ENCODE measurements around the gene ADGRF3.
A peak's percentile ranks its signal among the peaks of the same experiment; 100 is the strongest.
"Not testable (repeated sequence)": the region's sequence is repeated elsewhere in the genome, so short reads cannot be mapped to it uniquely, and the experiment has no call there.

ADGRF3 gene

GRCh38 chr2:26356771-26357170 lies 10.2 kb upstream of the ADGRF3 start:
- Histone ChIP-seq H2AFZ (no peak overlapping the region), H3K4me1 (peaks cover 24% of the 10 kb centered on the region), H3K79me2 (peaks cover 22% of the 10 kb centered on the region), H3K9me3 (ENCODE audit: control insufficient read depth, low read length) (no peaks in the 10 kb centered on the region), H3K27me3 (ENCODE audit: control insufficient read depth, insufficient read depth, low read length) (no peaks in the 10 kb centered on the region), H3K4me3 (ENCODE audit: low read depth, low read length) (no peak overlapping the region), H3K36me3 (ENCODE audit: control insufficient read depth, insufficient read depth, low read length) (no peaks in the 10 kb centered on the region), H3K27ac (no peak overlapping the region), H3K9ac (no peak overlapping the region), H3K4me2 (ENCODE audit: low read length) (no peak overlapping the region)
- TF ChIP-seq, protein P1, sequence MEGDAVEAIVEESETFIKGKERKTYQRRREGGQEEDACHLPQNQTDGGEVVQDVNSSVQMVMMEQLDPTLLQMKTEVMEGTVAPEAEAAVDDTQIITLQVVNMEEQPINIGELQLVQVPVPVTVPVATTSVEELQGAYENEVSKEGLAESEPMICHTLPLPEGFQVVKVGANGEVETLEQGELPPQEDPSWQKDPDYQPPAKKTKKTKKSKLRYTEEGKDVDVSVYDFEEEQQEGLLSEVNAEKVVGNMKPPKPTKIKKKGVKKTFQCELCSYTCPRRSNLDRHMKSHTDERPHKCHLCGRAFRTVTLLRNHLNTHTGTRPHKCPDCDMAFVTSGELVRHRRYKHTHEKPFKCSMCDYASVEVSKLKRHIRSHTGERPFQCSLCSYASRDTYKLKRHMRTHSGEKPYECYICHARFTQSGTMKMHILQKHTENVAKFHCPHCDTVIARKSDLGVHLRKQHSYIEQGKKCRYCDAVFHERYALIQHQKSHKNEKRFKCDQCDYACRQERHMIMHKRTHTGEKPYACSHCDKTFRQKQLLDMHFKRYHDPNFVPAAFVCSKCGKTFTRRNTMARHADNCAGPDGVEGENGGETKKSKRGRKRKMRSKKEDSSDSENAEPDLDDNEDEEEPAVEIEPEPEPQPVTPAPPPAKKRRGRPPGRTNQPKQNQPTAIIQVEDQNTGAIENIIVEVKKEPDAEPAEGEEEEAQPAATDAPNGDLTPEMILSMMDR (IDR thresholded peaks at IDR 0.05): no peak

GRCh38 chr2:26356111-26356510 lies 9.5 kb upstream of the ADGRF3 start:
- Histone ChIP-seq H3K9me3 (ENCODE audit: control insufficient read depth, low read length) (no peaks in the 10 kb centered on the region), H3K4me3 (ENCODE audit: low read depth, low read length) (no peak overlapping the region), H3K9ac (no peak overlapping the region), H3K27ac (no peak overlapping the region), H3K27me3 (ENCODE audit: control insufficient read depth, insufficient read depth, low read length) (no peaks in the 10 kb centered on the region), H3K79me2 (peaks cover 28% of the 10 kb centered on the region), H3K4me2 (ENCODE audit: low read length) (peak overlapping the region; percentile 50), H3K36me3 (ENCODE audit: control insufficient read depth, insufficient read depth, low read length) (no peaks in the 10 kb centered on the region), H3K4me1 (peaks cover 24% of the 10 kb centered on the region), H2AFZ (no peak overlapping the region)
- TF ChIP-seq, protein P1 (IDR thresholded peaks at IDR 0.05): no peak

GRCh38 chr2:26355038-26355995 lies 8.7 kb upstream of the ADGRF3 start:
- TF ChIP-seq, protein P1 (IDR thresholded peaks at IDR 0.05): no peak
- peak overlapping the region; percentile 42 for H3K4me3 ChIP-seq (ENCODE audit: low read depth, low read length)
- no peaks in the 10 kb centered on the region for H3K27me3 ChIP-seq (ENCODE audit: control insufficient read depth, insufficient read depth, low read length)
- no peak overlapping the region for H3K9ac ChIP-seq
- H3K36me3 ChIP-seq (ENCODE audit: control insufficient read depth, insufficient read depth, low read length): no peaks in the 10 kb centered on the region
- peaks cover 19% of the 10 kb centered on the region for H3K4me1 ChIP-seq
- no peaks in the 10 kb centered on the region for H3K9me3 ChIP-seq (ENCODE audit: control insufficient read depth, low read length)
- H3K4me2 ChIP-seq (ENCODE audit: low read length): peak overlapping the region; percentile 50
- no peak overlapping the region for H2AFZ ChIP-seq
- H3K79me2 ChIP-seq: peaks cover 35% of the 10 kb centered on the region
- H3K27ac ChIP-seq: peak overlapping the region; percentile 3

DNA sequence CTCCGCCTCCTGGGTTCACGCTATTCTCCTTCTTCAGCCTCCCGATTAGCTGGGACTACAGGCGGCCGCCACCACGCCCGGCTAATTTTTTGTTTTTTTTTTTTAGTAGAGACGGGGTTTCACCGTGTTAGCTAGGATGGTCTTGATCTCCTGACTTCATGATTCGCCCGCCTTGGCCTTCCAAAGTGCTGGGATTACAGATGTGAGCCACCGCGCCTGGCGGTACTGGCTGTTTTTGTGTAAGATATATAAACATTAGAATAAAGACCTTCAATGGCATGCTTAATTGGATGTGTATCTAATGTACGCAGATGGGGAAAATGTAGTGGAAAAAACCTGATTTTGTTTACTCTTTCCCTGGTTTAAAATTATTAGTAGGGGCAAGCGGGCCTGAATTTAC lies 7.9 kb upstream of the ADGRF3 start:
- H3K79me2 ChIP-seq: peaks cover 39% of the 10 kb centered on the region
- not testable (repeated sequence) for H3K4me2 ChIP-seq (ENCODE audit: low read length); H3K36me3 ChIP-seq (ENCODE audit: control insufficient read depth, insufficient read depth, low read length); H3K4me3 ChIP-seq (ENCODE audit: low read depth, low read length); H3K27me3 ChIP-seq (ENCODE audit: control insufficient read depth, insufficient read depth, low read length); H3K9me3 ChIP-seq (ENCODE audit: control insufficient read depth, low read length); H3K9ac ChIP-seq; H3K27ac ChIP-seq; H2AFZ ChIP-seq
- H3K4me1 ChIP-seq: peaks cover 11% of the 10 kb centered on the region

- H2AFZ ChIP-seq: no peak overlapping the region
- no peak overlapping the region for H3K27ac ChIP-seq
- H3K9me3 ChIP-seq (ENCODE audit: control insufficient read depth, low read length): no peaks in the 10 kb centered on the region
- H3K9ac ChIP-seq: no peak overlapping the region
- no peak overlapping the region for H3K4me3 ChIP-seq (ENCODE audit: low read depth, low read length)
- peaks cover 9% of the 10 kb centered on the region for H3K4me1 ChIP-seq
- H3K27me3 ChIP-seq (ENCODE audit: control insufficient read depth, insufficient read depth, low read length): no peaks in the 10 kb centered on the region
- no peaks in the 10 kb centered on the region for H3K36me3 ChIP-seq (ENCODE audit: control insufficient read depth, insufficient read depth, low read length)
- TF ChIP-seq, protein P1 (IDR thresholded peaks at IDR 0.05): no peak
- no peak overlapping the region for H3K4me2 ChIP-seq (ENCODE audit: low read length)
- H3K79me2 ChIP-seq: peaks cover 48% of the 10 kb centered on the region
Observed at GRCh38 chr2:26352892-26353291, 6.3 kb upstream of the ADGRF3 start.
